Activated T-cell treated with anti-CD3 and anti-CD28 coated beads for 24 hours (primary cell): ENCODE results near the gene BMP2K.
"Not testable (repeated sequence)": the region's sequence is repeated elsewhere in the genome, so short reads cannot be mapped to it uniquely, and the experiment has no call there.

Experiments
- DNase-seq: peaks from one replicate; pipeline ENCODE4 v3.0.0-alpha.2; 2020; ENCODE audit warnings: low read depth

BMP2K gene

GRCh38 chr4:78795594-78796416, 19.7 kb downstream of the BMP2K start:
- DNase-seq = not testable (repeated sequence)

DNA sequence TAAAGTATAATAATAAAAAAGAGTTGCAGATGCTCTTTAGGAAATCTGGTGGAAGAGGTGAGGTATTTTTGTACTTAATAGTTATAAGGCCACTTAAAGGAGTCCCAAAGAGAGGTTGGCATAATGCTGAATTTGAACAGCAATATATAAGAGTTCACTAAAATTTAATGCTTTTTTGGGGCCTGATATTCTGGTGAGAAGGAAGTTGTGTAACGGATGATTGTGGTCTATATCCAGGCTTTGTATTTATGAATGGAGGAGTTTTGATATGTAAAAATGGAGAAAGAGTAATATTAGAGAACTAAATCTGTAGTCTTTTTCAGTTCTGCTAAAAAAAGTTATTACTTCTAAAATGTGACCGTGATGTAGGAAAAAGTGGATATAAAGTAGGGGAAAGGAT, 20.4 kb downstream of the BMP2K start:
- no peak for DNase-seq

DNA sequence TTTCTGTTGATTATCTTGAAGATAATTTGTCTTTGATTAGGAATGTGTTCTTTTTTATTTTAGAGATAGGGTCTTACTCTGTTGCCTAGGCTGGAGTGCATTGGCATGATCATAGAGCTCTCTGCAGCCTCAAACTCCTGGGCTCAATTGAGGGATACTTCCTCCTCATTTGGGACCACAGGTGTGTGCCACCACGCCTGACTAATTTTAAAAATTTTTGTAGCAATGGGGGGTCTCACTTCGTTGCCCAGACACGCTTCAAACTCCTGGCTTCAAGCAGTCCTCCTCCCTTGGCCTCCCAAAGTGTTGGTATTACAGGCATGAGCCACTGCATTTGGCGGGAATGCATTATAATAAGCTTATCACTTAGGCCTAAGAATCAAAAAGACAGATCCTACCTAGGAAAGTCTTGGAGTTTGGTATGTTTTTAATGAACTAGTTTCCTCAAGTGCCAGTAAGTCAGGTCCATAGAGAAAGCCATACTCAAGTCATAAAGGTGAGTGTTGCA, 21.7 kb downstream of the BMP2K start:
- no peak for DNase-seq

DNA sequence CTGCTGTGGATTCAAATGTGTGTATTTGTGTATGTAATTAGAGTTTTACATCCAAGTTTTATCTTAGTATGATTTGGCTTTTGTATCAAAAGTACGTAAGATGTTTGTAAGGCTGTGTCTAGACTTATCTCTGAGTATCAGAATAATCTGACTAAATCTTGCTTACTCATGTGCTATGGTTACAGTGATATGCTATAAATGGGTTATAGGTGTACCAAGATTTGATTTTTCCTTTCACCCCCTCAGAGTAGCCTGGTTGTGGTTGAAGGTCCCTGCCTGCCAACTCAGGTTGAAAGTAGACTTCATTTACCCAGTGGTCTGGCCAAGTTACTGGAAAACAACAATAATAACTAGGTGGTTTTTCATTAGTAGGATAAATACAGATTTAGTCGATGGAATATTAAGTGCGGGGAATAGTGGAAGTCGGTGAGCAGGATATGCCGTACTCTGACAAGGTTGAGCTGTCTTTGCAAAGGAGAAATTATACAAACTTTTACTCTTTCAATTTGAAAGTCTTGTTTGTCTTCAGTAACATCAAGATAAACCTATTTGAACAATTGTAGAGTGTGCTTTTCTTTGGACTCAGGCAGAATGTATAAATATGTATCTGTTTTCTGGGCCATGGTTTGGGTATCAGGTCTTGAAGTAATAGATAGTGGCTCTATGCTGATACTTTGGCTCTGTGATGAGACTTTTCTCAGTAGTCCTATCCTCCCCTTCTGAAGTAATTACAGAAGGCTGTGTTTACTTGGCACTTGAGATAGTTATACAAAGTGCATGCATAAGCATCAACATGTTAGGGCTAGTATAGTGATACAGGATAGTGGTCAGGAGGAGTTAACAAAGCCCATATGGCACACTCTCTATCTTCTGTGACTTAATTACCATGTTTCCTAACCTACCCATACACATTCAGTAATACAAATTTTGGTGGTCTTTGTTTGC, 23.7 kb downstream of the BMP2K start:
- no peak for DNase-seq

GRCh38 chr4:78800965-78801364, 24.8 kb downstream of the BMP2K start:
- DNase-seq = no peak

DNA sequence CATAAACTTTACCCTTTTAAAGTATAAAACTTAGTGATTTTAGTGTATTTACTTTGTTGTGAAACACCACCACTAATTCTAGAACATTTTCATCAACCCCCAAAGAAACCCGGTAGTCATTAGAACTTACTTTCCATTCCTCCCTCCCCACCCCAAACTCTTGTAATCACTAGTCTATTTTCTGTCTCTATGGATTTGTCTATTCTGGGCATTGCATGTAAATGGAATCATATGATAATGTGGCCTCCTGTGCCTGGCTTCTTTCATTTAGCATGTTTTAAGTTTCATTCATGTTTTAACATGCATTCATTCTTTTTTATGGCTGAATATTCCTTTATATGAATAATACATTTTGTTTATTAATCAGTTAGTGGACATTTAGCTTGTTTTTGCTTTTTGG, 27.8 kb downstream of the BMP2K start:
- DNase-seq = no peak

DNA sequence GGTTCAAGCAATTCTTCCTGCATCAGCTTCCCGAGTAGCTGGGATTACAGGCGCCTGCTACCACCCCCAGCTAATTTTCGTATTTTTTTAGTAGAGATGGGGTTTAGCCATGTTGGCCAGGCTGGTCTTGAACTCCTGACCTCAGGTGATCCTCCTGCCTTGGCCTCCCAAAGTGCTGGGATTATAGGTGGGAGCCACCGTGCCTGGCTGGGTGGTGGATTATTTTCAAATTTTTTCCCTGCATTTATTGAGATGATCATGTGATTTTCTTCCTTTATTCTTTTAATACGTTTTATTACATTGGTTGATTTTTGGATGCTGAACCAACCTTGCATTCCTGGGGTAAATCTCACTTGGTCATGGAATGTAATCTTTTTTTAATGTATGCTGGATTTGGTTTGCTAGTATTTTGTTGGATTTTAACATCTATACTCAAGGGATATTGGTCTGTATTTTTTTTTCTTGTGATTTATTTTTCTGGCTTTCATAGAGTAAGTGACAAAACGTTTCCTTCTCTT, 30.9 kb downstream of the BMP2K start:
- no peak for DNase-seq

DNA sequence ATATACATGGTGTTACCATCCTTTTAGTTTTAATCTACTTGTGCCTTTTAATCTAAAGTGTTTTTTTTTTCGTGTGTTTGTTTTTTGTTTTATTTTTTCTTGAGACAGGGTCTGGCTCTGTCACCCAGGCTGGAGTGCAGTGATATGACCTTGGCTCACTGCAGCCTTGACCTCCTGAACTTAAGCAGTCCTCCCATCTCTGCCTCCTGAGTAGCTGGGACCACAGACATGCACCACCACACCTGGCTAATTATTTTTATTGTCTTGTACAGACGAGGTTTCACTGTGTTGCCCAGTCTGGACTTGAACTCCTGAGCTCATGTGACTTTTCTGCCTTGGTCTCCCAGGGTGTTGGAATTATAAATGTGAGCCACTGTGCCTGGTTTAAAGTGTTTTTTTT, 33.1 kb downstream of the BMP2K start:
- DNase-seq = no peak

DNA sequence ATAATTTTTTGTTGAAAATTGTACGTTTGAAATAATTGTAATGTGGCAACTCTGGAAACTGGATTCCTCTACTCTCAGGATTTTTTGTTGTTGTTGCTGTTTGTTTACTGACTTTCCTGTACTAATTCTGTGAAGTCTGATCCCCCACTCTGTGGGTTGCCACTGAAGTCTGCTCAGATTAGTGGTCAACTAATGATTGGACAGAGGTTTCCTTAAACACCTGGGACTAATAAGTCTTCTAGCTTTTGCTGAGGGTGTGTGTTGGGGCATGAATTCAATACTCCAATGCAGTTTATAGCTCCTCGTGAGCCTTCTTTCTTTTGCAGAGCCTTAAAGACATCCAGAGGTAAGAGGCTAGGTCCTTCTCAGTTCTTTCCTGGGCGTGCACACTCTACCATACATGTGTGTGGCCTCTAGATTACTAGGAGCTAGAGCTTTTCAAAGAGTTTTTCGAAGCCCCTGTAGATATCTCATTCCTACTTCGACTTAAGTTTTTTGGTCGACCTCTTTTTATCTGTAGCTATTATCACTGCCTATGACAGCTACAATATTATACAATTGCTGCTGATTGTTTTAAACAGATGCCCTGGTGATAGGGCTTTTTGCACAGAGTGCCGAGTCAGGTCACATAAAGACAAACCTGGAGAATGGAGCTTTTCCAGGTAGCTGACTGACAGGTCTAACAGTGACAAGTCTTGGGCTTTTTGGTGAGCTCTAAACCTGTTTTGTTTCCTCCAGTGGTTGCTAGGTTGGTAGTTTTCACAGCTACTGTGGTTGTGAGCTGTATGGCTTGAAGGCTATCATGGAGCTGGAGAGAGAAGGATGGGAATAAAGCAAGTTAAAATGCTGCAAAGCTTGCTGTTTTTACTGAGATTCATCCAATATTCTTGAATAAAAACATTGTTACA, 34.0 kb downstream of the BMP2K start:
- no peak for DNase-seq

DNA sequence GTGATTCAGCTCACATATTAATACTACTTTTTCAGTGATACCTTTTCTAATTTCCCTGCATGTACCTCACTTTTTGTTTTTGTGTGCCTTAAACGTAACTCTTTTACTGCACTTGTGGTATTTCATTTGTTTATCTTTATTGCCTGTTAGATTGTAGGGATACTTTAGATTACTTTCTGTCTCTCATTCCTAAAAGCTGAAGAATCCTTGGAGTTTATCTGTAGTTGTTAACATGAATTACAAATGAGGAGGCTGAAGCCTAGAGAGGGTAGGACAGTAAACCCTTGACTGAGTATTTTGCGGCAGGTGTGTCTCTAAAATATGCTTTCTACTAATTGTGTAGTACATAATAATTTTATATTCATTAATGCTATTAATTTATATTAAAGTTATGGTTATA, 34.9 kb downstream of the BMP2K start:
- DNase-seq = no peak

DNA sequence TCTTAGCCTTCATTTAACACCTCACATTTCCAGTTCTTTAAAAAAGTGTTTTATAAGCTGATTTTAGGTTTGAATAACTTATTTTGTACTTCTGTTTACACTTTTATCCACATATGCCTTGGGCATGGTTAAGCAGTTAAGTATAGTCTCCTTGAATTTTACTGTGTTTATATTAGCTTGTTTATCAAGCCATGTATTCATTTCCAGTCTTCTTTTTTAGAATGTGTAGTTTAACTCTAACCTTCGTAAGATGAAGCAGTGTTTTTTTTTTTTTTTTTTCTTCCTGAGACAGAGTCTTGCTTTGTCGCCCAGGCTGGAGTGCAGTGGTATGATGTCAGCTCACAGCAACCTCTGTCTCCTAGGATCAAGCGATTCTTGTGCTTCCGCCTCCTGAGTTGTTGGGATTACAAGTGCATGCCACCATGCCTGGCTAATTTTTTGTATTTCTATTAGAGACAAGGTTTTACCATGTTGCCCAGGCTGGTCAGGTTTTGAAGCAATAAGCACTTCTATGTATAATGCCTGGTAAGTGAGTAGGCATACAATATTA, 42.5 kb downstream of the BMP2K start:
- no peak for DNase-seq

GRCh38 chr4:78824001-78824400, 47.9 kb downstream of the BMP2K start:
- no peak for DNase-seq

DNA sequence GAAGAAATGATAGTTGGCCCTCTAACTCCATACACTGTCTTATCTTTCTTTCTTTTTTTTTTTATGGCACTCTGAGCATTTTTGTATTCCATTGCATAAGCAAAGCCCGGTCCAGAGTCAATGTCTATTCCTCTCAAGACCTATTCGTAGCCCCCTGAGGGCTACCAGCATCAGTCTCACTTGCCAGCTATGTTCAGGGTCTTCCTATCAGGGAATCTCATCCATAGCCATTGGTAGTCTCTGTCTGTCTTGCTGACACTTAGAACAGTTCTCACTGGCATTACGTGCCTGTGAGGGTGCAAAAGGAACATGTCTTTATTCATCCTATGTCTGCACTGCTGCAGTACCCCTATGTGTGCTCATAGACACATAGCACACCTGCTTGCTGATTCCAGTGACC, 51.0 kb downstream of the BMP2K start:
- DNase-seq = no peak

DNA sequence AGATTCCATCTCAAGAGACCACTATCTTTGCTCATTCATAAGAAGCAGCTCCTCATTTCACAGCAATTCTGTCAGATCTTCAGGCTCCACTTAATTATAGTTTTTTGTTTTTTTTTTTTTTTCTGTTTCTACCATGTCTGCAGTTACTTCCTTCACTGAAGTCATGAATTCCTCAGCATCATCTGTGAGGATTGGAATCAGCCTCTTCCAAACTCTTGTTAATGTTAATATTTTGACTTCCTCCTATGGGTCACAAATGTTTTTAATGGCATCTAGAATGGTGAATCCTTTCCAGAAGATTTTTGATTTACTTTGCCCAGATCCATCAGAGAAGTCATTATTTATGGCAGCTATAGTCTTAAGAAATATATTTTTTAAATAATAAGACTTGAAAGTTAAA, 53.1 kb downstream of the BMP2K start:
- DNase-seq = no peak

DNA sequence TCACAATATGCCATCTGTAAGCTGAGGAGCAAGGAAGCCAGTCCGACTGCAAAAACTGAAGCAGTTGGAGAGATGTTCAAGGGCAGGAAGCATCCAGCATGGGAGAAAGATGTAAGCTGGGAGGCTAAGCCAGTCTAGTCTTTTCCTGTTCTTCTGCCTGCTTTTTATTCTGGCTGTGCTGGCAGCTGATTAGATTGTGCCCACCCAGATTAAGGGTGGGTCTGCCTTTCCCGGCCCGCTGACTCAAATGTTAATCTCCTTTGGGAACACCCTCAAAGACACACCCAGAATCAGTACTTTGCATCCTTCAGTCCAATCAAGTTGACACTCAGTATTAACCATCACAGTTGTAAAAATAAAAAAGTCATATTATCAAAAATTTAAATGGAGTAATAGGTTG, 63.5 kb downstream of the BMP2K start:
- not testable (repeated sequence) for DNase-seq

GRCh38 chr4:78840286-78840685, 64.1 kb downstream of the BMP2K start:
- DNase-seq = not testable (repeated sequence)

DNA sequence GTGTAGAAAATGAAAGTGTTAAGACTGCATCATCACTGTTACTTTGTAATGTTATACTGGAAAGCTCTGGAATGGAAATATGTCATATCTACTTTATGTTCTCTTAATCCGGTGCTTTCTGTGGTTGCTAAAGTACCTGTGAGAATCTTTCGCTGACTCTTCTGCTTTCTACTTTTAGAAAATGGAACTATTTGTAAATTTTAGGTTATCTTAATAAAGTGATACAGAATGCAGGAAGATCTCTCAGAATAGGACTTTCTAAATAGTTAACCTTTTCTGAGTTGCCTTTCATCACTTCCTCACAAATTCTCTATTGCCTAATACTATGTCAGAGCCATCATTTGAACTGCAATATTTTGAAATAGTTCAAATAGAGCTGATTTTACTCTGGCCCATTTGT, 69.3 kb downstream of the BMP2K start:
- DNase-seq = no peak

DNA sequence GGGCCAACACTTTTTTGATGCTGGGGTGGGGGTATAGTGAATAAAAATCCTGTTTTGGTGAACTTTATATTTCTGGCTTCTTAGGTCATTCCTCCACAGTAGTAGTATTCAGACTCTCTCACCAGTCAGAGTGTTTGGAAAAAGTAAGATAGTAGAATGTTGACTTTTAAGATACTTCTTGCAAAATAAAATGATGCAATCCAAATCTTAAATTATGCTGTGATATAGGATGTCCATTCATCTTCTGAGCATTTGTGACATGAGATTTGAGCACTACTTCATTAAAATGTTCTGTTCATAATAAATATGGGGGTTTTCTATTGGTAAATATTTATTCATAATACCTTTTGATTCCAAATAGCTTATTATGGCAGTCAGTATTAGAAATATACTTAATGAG, 70.1 kb downstream of the BMP2K start:
- DNase-seq = no peak

- no peak for DNase-seq
These were observed 86.2 kb downstream of the BMP2K start for GRCh38 chr4:78862314-78862737.

- DNase-seq = no peak
These were observed 87.2 kb downstream of the BMP2K start for GRCh38 chr4:78863254-78863869.

GRCh38 chr4:78863991-78864390, 87.8 kb downstream of the BMP2K start:
- DNase-seq = no peak
